Measurements from ENCODE around the gene THBS4.

- TF ChIP-seq SUZ12 (IDR thresholded peaks at IDR 0.05; ENCODE audit: extremely low read depth, insufficient read depth, insufficient read length), result no peak
- no peak for TF ChIP-seq ZNF274 (IDR thresholded peaks at IDR 0.05; ENCODE audit: low read depth, low read length)
- no peak for TF ChIP-seq YY1 (IDR thresholded peaks at IDR 0.05; ENCODE audit: insufficient read depth, insufficient read length)
Observed at GRCh38 chr5:80010754-80011392, 24.3 kb upstream of the THBS4 start.

All from NT2/D1 (cell line).